Suprapubic skin (tissue), 3 donors: ENCODE results near the gene WNK1.

Experiments
- EP300 ChIP-seq: sonication (generic); formaldehyde crosslinking; IDR thresholded peaks from one replicate; pipeline ENCODE4 v1.6.1; 2017; ENCODE audit warnings: antibody characterized with exemption
- POLR2A ChIP-seq, 2 donors: fragments of 450-650 bp; IDR thresholded peaks; one replicate each; pipeline ENCODE4 v1.6.1; 2017; ENCODE audit warnings: antibody characterized with exemption in 2 of 2, mild to moderate bottlenecking in 2 of 2, moderate library complexity in 2 of 2
- TF ChIP-seq, protein P1 (sequence below), 2 donors: fragments of 200-600 bp in 1 of 2; fragments of 450-650 bp in 1 of 2; sonication (generic) in 1 of 2; IDR thresholded peaks; one replicate each; pipeline ENCODE4 v1.5.1; 2016 to 2019; ENCODE audit warnings: antibody characterized with exemption in 2 of 2, mild to moderate bottlenecking in 1 of 2, moderate library complexity in 1 of 2

DNA sequence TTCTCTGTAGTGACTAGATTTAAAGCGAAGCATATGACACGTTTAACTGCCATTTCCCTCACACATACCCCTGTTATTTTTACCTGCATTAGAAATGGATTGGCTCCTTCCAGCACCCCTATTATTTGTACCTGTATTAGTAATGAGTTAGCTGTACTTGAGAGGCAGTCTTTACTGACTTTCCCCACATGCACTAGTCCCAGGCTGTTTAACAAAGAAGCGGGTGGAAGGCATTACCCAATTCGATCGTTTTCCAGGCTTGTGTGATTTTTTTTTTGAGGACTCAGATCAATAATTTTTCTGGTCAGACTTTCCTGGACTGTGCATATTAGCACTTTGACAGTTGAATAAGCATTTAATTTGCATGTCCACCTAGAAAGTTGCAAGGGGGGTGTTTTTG lies 150.7 kb downstream of the WNK1 start:
- TF ChIP-seq, protein P1, sequence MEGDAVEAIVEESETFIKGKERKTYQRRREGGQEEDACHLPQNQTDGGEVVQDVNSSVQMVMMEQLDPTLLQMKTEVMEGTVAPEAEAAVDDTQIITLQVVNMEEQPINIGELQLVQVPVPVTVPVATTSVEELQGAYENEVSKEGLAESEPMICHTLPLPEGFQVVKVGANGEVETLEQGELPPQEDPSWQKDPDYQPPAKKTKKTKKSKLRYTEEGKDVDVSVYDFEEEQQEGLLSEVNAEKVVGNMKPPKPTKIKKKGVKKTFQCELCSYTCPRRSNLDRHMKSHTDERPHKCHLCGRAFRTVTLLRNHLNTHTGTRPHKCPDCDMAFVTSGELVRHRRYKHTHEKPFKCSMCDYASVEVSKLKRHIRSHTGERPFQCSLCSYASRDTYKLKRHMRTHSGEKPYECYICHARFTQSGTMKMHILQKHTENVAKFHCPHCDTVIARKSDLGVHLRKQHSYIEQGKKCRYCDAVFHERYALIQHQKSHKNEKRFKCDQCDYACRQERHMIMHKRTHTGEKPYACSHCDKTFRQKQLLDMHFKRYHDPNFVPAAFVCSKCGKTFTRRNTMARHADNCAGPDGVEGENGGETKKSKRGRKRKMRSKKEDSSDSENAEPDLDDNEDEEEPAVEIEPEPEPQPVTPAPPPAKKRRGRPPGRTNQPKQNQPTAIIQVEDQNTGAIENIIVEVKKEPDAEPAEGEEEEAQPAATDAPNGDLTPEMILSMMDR (IDR thresholded peaks at IDR 0.05): no peak
- TF ChIP-seq POLR2A (IDR thresholded peaks at IDR 0.05) (no peak), EP300 (no peak)
